Rectal smooth muscle tissue (tissue), 1 donor: ENCODE measurements around the gene FJX1.
A peak's percentile ranks its signal among the peaks of the same experiment; 100 is the strongest.

Experiments used
- H3K27ac ChIP-seq: one replicate; pipeline ENCODE4 v1.7.0; 2013; ENCODE audit warnings: low read depth, low read length, inconsistent platforms
- H3K27me3 ChIP-seq: one replicate; pipeline ENCODE4 v1.7.0; 2013; ENCODE audit warnings: low read length; ENCODE audit not compliant: control insufficient read depth, insufficient read depth
- H3K36me3 ChIP-seq: one replicate; pipeline ENCODE4 v1.7.0; 2013; ENCODE audit warnings: low read length; ENCODE audit not compliant: control insufficient read depth, insufficient read depth
- H3K4me1 ChIP-seq: one replicate; pipeline ENCODE4 v1.7.0; 2013; ENCODE audit warnings: low read length; ENCODE audit not compliant: control insufficient read depth, insufficient read depth
- H3K4me3 ChIP-seq: one replicate; pipeline ENCODE4 v1.7.0; 2013; ENCODE audit warnings: low read length
- H3K9ac ChIP-seq: one replicate; pipeline ENCODE4 v1.7.0; 2013; ENCODE audit warnings: low read length

Gene FJX1, protein sequence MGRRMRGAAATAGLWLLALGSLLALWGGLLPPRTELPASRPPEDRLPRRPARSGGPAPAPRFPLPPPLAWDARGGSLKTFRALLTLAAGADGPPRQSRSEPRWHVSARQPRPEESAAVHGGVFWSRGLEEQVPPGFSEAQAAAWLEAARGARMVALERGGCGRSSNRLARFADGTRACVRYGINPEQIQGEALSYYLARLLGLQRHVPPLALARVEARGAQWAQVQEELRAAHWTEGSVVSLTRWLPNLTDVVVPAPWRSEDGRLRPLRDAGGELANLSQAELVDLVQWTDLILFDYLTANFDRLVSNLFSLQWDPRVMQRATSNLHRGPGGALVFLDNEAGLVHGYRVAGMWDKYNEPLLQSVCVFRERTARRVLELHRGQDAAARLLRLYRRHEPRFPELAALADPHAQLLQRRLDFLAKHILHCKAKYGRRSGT

DNA sequence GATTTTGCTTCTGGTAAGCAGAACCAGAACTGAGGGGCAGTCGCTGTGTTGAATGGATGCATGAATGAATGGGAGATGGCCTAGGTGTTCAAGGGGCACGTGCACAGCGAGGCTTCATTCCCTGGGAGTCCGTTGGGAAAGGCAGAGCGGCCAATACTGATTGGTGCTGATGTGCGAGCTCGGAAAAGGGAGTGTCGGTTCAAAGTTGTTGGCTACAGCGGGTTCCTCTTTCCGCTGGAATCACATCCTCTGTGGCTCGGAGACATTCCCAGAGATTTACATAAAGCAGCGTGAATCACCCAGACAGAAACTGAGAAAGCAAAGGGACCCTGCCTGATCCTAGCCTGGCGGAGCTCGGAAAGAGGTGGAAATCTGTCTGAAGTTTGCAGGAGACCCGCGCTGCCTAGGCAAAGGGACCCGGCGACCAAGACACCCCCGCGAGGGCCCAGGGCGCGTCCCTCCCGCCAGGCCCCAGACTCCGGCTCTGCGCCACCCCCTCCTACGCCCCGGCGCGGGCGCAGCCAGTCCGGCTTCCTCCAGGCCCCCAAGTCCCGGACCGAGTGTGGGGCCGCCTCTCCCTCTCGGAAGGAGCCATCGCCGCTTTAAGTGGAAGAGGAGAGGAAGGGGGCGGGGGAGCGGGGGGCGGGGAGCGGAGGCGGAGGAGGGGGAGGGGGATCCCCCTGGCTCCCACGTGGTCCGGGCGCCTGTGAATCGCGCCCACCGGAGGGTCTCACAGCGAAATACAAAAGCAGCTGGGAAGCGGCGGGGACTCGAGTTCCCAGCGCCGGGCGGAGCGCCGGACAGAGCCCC lies at the start of gene FJX1:
Gene FJX1, plus strand, starts transcription at position 774 of the 810 bp plus-strand sequence. CDS start 177 bp downstream, outside the sequence.
- H3K9ac ChIP-seq = no peak within 1 kb of the TSS
- H3K4me3 ChIP-seq = peak within 1 kb of the TSS; percentile 57
- peaks cover 8% of the 10 kb centered on the region for H3K4me1 ChIP-seq
- H3K36me3 ChIP-seq = no peaks in the 10 kb centered on the region
- peaks cover 2% of the 10 kb centered on the region for H3K27me3 ChIP-seq
- peak within 1 kb of the TSS; percentile 59 for H3K27ac ChIP-seq

DNA sequence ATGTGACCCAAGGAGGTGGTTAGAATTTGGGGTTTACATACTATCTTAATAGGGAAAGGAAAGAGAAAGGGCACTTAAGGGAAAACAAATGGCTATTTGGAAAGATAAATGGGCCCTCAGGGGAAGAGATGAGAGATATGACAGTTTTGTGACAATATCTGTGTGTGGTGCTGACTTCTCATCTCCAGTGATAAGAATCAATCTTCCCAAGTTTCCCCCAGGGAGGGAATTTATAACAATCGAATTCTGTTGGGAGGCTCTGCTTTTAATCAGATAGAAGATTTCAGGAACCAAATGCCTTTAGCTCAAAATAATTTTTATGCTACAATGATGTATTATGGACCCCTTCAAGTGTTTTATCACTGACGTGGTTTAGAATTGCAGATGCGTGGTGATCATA lies 46.6 kb upstream of the FJX1 start:
- Histone ChIP-seq H3K9ac (no peak overlapping the region), H3K36me3 (no peaks in the 10 kb centered on the region), H3K27me3 (no peaks in the 10 kb centered on the region), H3K27ac (no peak overlapping the region), H3K4me3 (no peak overlapping the region), H3K4me1 (no peaks in the 10 kb centered on the region)

DNA sequence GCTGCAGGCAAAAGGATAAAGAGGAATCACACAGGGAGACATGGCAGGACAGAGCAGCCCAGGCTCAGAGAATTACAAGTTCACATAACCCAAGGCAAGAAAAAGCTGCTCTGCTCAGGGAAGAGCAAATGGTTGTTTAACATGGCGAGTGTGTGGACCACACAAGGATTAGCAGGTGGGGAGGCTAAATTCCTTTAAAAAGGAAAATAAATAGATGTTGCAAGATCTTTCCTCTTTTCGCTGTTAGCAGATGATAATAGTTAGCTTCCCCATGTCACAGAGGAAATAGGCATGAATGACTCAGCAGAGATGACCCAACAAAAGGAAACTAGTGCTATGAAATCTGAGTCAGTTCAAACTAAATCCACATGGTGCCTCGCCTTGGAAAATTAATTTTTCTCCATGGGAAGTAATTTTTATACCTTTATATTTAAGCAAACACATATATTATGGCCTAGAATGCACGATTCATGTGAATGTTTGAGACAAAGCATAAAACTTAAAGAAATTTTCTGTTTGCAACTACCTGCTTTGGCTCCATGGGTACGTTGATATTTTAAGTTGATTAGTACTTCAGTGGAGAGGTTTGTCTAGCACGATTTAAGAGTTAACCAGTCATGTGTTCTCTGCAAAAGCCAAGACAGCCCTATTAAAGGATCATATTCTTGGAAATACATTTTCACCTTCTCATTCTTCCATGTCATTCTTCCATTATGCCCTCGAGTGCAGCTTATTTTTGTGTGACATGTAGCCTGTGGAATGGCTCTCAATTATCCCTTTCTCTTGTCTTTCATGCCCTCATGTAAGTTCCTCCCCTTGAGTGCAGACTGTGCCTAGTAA lies 38.5 kb upstream of the FJX1 start:
- Histone ChIP-seq H3K4me1 (no peaks in the 10 kb centered on the region), H3K4me3 (no peak overlapping the region), H3K36me3 (no peaks in the 10 kb centered on the region), H3K27ac (no peak overlapping the region), H3K27me3 (no peaks in the 10 kb centered on the region), H3K9ac (no peak overlapping the region)

DNA sequence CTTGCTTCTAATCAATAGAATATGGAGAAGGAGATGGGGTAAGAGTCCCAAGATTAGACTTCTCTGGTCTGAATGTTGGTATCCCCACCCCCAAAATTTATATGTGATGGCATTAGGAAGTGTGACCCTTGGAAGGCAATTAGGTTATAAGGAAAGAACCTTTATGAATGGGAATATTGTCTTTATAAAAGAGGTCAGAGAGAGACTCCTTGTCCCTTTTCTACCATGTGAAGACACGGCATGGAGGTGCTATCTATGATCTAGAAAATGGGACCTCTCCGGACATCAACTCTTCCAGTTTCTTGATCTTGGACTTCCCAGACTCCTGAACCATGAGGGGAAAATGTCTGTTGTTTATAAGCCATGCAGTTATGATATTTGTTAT lies 37.9 kb upstream of the FJX1 start:
- Histone ChIP-seq H3K36me3 (no peaks in the 10 kb centered on the region), H3K27ac (no peak overlapping the region), H3K4me3 (no peak overlapping the region), H3K27me3 (no peaks in the 10 kb centered on the region), H3K4me1 (no peaks in the 10 kb centered on the region), H3K9ac (no peak overlapping the region)

DNA sequence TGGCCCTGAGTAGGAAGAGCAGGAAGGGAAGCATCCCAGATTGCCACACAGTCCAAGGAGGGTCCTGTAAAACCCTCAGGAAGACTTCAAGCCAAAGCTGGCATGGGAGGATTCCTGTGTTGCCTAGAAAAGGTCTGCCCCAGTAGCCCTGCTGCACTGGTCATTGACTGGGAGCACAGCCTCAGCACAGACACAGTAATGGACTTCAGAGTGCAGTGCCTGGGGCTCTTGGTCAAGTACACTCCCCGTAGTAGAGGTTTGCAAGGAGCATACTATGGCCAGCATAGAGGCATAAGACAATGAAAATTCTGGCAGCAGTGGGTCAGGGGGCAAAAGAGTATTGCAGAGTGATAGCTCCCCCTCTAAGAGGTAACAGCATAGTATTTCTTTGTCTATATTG lies 36.2 kb upstream of the FJX1 start:
- Histone ChIP-seq H3K27ac (no peak overlapping the region), H3K9ac (no peak overlapping the region), H3K27me3 (no peaks in the 10 kb centered on the region)

DNA sequence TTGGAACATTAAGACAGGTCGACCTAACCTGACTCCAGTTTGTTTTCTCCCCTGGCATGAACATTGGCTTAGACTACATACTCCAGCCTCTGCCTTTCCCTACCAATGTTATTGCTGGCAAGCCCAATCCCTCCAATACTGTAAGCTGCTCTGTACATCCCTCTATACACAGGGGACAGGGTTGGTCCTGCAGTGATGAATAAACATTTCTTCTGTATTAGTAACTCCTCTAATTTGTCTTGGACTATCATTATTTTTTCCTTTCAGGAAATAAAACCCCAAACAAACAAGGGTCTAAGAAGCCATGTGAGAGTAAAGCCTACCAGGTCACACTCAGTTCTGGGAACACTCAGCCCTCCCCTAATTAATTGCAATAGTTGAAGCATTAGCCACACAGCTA lies 35.1 kb upstream of the FJX1 start:
- Histone ChIP-seq H3K27ac (no peak overlapping the region), H3K36me3 (no peaks in the 10 kb centered on the region), H3K4me3 (no peak overlapping the region), H3K27me3 (no peaks in the 10 kb centered on the region), H3K9ac (no peak overlapping the region), H3K4me1 (no peaks in the 10 kb centered on the region)

More for the DNA sequence above, 36.2 kb upstream of the FJX1 start:
- no peaks in the 10 kb centered on the region for H3K36me3 ChIP-seq
- H3K4me1 ChIP-seq = no peaks in the 10 kb centered on the region
- no peak overlapping the region for H3K4me3 ChIP-seq

DNA sequence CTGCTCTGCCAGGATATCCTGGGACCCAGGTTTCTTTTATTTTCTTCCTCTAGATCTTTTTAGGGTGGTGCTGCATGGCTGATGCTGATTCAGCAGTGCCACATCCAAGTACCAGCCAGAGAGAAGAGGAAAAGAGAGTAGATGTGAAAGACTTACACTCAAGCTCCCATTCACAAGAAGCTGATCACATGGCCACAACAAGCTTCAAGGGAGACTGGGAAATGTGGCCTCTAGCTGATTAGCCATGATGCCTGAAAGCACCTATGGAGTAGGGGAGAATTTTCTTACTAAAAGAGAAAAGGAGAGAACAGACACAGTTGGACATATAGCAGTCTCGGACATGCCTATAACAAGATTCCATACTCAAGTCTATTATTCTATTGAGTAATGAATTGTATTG lies 34.4 kb upstream of the FJX1 start:
- H3K36me3 ChIP-seq = no peaks in the 10 kb centered on the region
- H3K4me1 ChIP-seq = no peaks in the 10 kb centered on the region
- H3K27me3 ChIP-seq = no peaks in the 10 kb centered on the region
- no peak overlapping the region for H3K27ac ChIP-seq
- no peak overlapping the region for H3K4me3 ChIP-seq
- H3K9ac ChIP-seq = no peak overlapping the region

DNA sequence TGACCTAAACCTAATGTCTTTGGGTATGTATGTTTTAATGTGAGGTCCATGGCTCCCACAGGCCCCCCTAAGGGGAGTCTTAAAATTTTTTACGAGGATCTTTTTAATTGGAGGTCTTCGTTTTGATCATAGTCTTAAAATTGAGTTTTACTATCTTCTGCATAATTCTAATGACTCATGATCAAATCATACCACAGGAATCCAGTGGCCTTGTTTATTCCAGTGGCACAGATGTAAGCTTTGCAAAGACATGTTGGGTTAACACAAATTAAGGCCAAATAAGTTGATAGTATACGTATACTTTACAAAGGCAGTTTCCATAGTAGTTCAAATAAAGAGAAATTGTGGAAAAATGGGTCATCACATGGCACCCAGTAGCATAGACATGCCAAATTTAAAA lies 33.9 kb upstream of the FJX1 start:
- Histone ChIP-seq H3K4me3 (no peak overlapping the region), H3K4me1 (no peaks in the 10 kb centered on the region), H3K27ac (no peak overlapping the region), H3K9ac (no peak overlapping the region), H3K36me3 (no peaks in the 10 kb centered on the region), H3K27me3 (no peaks in the 10 kb centered on the region)

DNA sequence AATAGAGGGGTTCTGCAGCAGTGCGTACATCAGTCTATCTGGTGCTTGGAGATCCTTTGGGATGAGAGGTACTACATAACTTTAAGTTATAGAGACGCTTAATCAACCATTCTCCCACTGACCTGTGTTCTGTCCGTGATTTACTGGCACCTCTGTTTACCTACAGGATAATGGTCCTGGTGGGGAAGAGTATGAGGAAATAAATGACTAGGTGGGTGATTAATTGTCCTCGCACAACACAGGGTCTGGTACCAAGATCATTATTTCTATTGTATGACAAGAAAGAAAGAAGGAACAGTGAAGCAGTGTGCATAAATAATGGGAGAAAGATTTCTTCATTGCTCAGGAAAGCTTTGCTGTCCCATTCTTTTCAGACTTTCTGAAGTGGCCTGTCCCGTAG lies 32.8 kb upstream of the FJX1 start:
- no peaks in the 10 kb centered on the region for H3K27me3 ChIP-seq
- no peaks in the 10 kb centered on the region for H3K4me1 ChIP-seq
- no peak overlapping the region for H3K4me3 ChIP-seq
- no peaks in the 10 kb centered on the region for H3K36me3 ChIP-seq
- H3K27ac ChIP-seq = no peak overlapping the region
- no peak overlapping the region for H3K9ac ChIP-seq

DNA sequence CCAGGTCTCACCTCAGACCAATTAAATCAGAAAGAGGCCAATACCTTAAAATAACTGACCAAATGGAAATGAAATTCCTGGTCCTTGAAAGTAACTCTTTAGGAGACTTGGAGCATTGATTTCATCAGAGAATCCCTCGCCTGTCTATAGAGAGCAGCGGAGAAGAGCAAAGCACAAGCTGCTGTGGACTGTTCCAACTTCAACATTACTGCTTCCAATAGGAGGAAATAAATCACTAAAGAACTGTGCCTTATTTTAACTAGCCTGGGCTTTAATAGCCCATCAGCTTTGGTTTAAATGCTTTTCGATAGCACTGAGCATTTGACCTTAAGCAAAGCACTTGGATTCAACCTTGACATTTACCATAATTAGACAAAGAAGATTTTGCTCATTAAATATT lies 32.0 kb upstream of the FJX1 start:
- Histone ChIP-seq H3K4me1 (no peaks in the 10 kb centered on the region), H3K9ac (no peak overlapping the region), H3K27ac (no peak overlapping the region), H3K4me3 (no peak overlapping the region), H3K36me3 (no peaks in the 10 kb centered on the region), H3K27me3 (no peaks in the 10 kb centered on the region)

DNA sequence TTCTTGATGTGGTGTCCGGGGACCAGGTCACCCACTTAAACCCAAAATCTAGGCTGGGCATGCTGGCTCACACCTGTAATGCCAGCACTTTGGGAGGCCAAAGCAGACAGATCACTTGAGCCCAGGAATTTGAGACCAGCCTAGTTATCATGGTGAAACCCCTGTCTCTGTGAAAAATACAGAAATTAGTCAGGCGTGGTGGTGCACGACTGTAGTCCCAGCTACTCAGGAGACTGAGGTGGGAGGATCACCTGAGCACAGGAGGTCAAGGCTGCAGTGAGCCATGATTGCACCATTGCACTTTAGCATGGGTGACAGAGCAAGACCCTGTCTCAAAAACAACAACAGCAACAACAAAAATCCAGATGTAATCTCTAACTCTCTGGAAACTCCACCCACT lies 30.3 kb upstream of the FJX1 start:
- Histone ChIP-seq H3K36me3 (no peaks in the 10 kb centered on the region), H3K4me1 (no peaks in the 10 kb centered on the region), H3K4me3 (no peak overlapping the region), H3K27me3 (peaks cover 2% of the 10 kb centered on the region), H3K27ac (no peak overlapping the region), H3K9ac (no peak overlapping the region)

DNA sequence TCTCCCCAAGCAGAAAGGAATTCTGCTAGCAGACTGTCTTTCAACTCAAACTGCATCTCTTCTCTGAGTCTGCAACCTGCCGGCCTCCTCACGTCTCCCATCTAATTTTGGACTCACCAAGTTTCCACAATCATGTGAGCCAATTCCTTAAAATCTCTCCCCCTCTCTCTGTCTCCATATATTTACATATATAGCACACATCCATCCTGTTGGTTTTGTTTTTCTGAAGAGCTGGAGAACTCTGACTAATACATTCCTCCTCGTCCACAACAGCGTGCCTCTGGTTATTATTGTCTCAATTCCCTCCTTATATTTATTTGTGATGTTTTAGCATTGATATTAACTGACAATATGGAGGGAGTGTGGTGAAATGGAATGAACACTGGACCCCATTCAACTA lies 29.6 kb upstream of the FJX1 start:
- no peak overlapping the region for H3K27ac ChIP-seq
- no peaks in the 10 kb centered on the region for H3K36me3 ChIP-seq
- no peak overlapping the region for H3K9ac ChIP-seq
- peaks cover 2% of the 10 kb centered on the region for H3K27me3 ChIP-seq
- H3K4me3 ChIP-seq = no peak overlapping the region
- H3K4me1 ChIP-seq = no peaks in the 10 kb centered on the region
